GM12878 (cell line): ENCODE data around the gene SPATS2L. TPM values are rescaled to one million over a fixed set of nuclear protein-coding genes. Genes with fewer than 3 reads are reported as not detected.

Source experiments
- BCL3 ChIP-seq: IDR thresholded peaks from 2 replicates; pipeline ENCODE4 v1.6.1; 2011; ENCODE audit warnings: borderline replicate concordance, low read depth, mild to moderate bottlenecking, moderate library complexity, low read length; ENCODE audit not compliant: insufficient read depth, poor library complexity, severe bottlenecking
- E2F8 ChIP-seq: fragments of 450-650 bp; IDR thresholded peaks from 2 replicates; pipeline ENCODE4 v1.6.1; 2018; ENCODE audit warnings: mild to moderate bottlenecking, low read depth, moderate library complexity; ENCODE audit not compliant: partially characterized antibody
- E4F1 ChIP-seq: fragments of 450-650 bp; IDR thresholded peaks from 2 replicates; pipeline ENCODE4 v1.6.1; 2018; ENCODE audit warnings: borderline replicate concordance, mild to moderate bottlenecking; ENCODE audit not compliant: partially characterized antibody
- EED ChIP-seq: sonication (generic); IDR thresholded peaks from 2 replicates; pipeline ENCODE4 v1.6.1; 2016; ENCODE audit warnings: antibody characterized with exemption, low read depth
- FOXM1 ChIP-seq: IDR thresholded peaks from 2 replicates; pipeline ENCODE4 v1.6.1; 2012; ENCODE audit warnings: low read depth, mild to moderate bottlenecking, inconsistent platforms, low read length, moderate library complexity
- PBX3 ChIP-seq: IDR thresholded peaks from 2 replicates; pipeline ENCODE4 v1.6.1; 2011; ENCODE audit warnings: mild to moderate bottlenecking, low read depth, low read length, moderate library complexity; ENCODE audit not compliant: insufficient replicate concordance
- TCF3 ChIP-seq: IDR thresholded peaks from 2 replicates; pipeline ENCODE4 v1.6.1; 2012; ENCODE audit warnings: low read depth, mild to moderate bottlenecking, low read length, borderline replicate concordance; ENCODE audit not compliant: insufficient read depth
- polyA plus RNA-seq, 11 experiments: library from polyadenylated mRNA; depleted of rRNA in 4 of 11; unstranded in 6 of 11; stranded (reverse) in 5 of 11; fragments of >200 nt; fragmentation: Nextera tagmentation in 4 of 11; fragmentation: Illumina TruSeq in 1 of 11; extraction: Ambion mirVana in 4 of 11; extraction: Trizol in 1 of 11; gene quantifications; 1 replicate in 1 of 11; 2 replicates in 10 of 11; pipeline versions ENCODE4 v1.2.1 to v1.2.3, GENCODE V29; 2011 to 2016; ENCODE audit warnings: inconsistent platforms in 2 of 11, missing spikeins in 2 of 11, low read depth in 1 of 11
- total RNA-seq, 4 experiments: library from RNA; depleted of rRNA in 3 of 4; stranded (reverse); fragments of >200 nt in 3 of 4; fragmentation: Illumina TruSeq in 1 of 4; extraction: Trizol in 1 of 4; gene quantifications; 2 replicates each; pipeline versions ENCODE4 v1.2.1 to v1.2.3, GENCODE V29; 2013 to 2021

The SPATS2L gene
- total and polyA plus RNA-seq, 10 of the 15 experiments (the other 5 are each of a cell fraction or from before 2014, with no cell fraction given) = 5.2 to 30.0 (median 20.1) TPM

GRCh38 chr2:200509612-200510433 lies 203.3 kb downstream of the SPATS2L start, which contains the start of gene KCTD18 (continued):
- TF ChIP-seq BCL3 = no peak
- TF ChIP-seq E2F8 = no peak
- TF ChIP-seq E4F1 = no peak
- peak; percentile 76; the same call in 1 of the 2 replicates for TF ChIP-seq TCF3
- no peak for TF ChIP-seq FOXM1
- TF ChIP-seq PBX3 = peak; percentile 4
- no peak; the same call in 1 of the 2 replicates for TF ChIP-seq EED
